GM12801 (cell line): ENCODE results near the gene MUC6.

Experiments used
- CTCF ChIP-seq: IDR thresholded peaks from one replicate; pipeline ENCODE4 v1.5.1; 2011; ENCODE audit warnings: control low read depth; ENCODE audit not compliant: insufficient read length; ENCODE audit errors: extremely low read depth

The MUC6 gene

GRCh38 chr11:996681-997080, 39.8 kb downstream of the MUC6 start:
- TF ChIP-seq CTCF: no peak

GRCh38 chr11:995752-996420, 40.6 kb downstream of the MUC6 start:
- no peak for TF ChIP-seq CTCF

- no peak for TF ChIP-seq CTCF
Observed at GRCh38 chr11:995044-995751, 41.3 kb downstream of the MUC6 start.

GRCh38 chr11:993632-994167, 42.8 kb downstream of the MUC6 start:
- TF ChIP-seq CTCF: no peak

GRCh38 chr11:992577-992976, 43.9 kb downstream of the MUC6 start:
- TF ChIP-seq CTCF: no peak

- TF ChIP-seq CTCF: no peak
Observed at GRCh38 chr11:991711-992307, 44.7 kb downstream of the MUC6 start.

GRCh38 chr11:991034-991433, 45.5 kb downstream of the MUC6 start:
- no peak for TF ChIP-seq CTCF
